ENCODE results near the gene IFNA2.
"Not testable (repeated sequence)": the region's sequence is repeated elsewhere in the genome, so short reads cannot be mapped to it uniquely, and the experiment has no call there.

The IFNA2 gene

DNA sequence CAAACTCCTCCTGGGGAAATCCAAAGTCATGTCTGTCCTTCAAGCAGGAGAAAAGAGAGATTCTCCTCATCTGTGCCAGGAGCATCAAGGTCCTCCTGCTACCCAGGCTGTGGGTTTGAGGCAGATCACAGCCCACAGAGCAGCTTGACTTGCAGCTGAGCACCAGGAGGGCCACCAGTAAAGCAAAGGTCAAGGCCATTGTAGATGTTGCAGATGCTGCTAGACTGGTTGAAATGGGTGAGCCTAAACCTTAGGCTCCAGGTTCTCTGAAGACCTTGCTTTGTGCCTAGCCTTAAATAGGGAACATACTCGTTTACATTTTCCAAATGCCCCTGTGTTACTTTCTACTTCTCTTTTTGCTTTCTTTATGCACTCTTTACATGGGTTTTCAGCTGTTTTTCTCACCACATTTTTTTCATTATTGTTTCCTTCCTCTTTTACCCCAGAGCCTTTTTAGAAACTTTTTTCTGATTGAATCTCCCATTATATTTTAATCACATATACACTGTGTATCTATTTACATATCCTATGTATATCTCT lies at the start of gene IFNA2:
IFNA2 (minus strand) TSS at position 268 of the 540 bp plus-strand sequence; CDS start at position 199, 69 bp downstream.
- Mint-ChIP-seq H3K4me3 (no peak within 1 kb of the TSS), H3K36me3 (ENCODE audit: low read depth) (no peaks in the 10 kb centered on the region), H3K27ac (no peak within 1 kb of the TSS), H3K9me3 (no peaks in the 10 kb centered on the region), H3K27me3 (ENCODE audit: low read depth) (peaks cover 62% of the 10 kb centered on the region), H3K4me1 (ENCODE audit: low read depth) (peaks cover 17% of the 10 kb centered on the region)
- no peak for DNase-seq (ENCODE audit: low spot score)

DNA sequence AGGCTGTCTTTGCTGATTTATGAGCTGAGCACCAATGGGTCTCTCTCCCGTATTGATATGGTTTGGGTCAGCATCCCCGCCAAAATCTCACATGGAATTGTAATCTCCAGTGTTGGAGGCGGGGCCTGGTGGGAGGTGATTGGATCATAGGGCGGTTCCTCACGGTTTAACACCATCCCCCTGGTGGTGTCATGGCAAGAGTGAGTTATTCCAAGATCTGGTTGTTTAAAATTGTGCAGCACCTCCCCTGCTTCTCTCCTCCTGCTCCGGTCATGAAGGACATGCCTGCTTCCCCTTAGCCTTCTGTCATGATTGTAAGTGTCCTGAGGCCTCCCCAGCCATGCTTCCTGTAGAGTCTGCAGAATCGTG lies 49.8 kb upstream of the IFNA2 start:
- H3K27me3 Mint-ChIP-seq (ENCODE audit: low read depth) = peaks cover 41% of the 10 kb centered on the region
- DNase-seq (ENCODE audit: low spot score); H3K9me3 Mint-ChIP-seq; H3K4me3 Mint-ChIP-seq; H3K27ac Mint-ChIP-seq; H3K4me1 Mint-ChIP-seq (ENCODE audit: low read depth); H3K36me3 Mint-ChIP-seq (ENCODE audit: low read depth): not testable (repeated sequence)

DNA sequence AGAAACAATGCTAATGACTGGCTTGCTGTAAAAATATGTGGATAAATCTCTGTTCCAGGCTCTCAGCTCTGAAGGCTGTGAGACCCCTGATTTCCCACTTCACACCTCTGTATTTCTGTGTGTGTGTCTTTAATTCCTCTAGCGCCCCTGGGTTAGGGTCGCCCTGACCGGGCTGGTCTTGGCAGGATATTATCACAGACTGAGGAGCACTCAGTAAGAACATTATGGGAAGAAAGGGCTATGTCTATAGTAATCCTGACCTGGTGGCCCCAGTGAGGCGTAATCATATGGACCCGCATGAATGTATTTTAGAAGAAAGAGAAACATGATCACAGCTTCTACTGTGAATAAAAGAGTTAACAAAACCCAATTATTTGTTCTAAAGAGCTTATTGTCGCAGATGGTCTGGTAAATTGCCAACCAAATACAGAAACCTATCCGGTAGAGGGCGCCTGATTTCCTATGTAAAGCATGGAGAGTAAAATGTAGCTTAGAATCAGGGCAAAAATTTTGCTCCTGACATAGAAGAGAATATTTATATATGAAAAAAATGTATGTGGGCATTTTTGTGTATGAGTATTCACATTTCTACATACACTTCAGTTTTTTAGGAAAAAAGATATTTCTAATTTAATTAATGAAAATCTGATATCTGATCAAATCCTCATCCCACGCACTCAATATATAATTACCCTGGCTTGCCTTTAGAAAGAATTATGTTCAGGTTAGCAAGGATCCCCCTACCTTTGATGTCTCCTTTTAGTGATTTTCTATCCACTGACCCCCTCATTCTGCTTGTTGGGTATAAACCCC lies 49.2 kb upstream of the IFNA2 start:
- Mint-ChIP-seq H3K27ac (no peak overlapping the region), H3K4me1 (ENCODE audit: low read depth) (no peaks in the 10 kb centered on the region), H3K36me3 (ENCODE audit: low read depth) (no peaks in the 10 kb centered on the region), H3K27me3 (ENCODE audit: low read depth) (peaks cover 47% of the 10 kb centered on the region), H3K9me3 (no peaks in the 10 kb centered on the region), H3K4me3 (no peak overlapping the region)
- no peak for DNase-seq (ENCODE audit: low spot score)

DNA sequence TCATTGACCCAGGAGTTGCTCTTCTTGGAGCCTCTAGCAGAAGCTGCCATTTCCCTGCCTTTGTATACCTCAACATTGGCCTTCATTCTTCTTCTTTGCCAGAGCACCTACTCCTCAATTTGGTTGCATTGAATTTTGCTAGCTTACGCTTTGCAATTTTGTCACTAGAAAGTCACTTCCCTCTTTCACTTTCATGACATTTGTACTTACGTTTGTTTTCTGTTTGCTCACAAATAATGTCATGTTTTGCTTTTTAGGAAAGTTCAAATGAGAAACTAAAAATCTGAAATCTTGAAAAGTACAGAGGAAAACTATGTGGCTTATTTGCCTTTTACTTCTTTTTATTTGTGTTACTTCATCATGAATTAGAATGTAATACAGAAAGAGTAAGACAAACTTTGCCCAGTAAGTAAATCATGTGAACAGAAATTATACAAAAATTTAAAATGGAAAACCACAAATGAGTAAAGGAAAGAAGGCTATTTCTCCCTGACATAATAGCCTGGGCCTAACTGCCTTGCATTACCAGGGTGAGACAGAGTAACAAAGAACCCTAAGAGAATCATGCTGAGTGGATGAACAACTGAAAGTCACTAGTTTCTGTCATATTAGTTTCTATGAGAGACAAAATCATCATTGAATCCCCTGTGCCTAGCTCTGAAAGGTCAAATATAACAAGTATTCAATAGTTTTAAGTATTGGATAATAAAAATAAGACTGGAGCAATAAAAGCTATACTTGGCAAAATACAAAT lies 47.7 kb upstream of the IFNA2 start:
- H3K9me3 Mint-ChIP-seq = no peaks in the 10 kb centered on the region
- H3K4me3 Mint-ChIP-seq = no peak overlapping the region
- no peaks in the 10 kb centered on the region for H3K36me3 Mint-ChIP-seq (ENCODE audit: low read depth)
- H3K4me1 Mint-ChIP-seq (ENCODE audit: low read depth) = no peaks in the 10 kb centered on the region
- peaks cover 60% of the 10 kb centered on the region for H3K27me3 Mint-ChIP-seq (ENCODE audit: low read depth)
- no peak for DNase-seq (ENCODE audit: low spot score)
- no peak overlapping the region for H3K27ac Mint-ChIP-seq

DNA sequence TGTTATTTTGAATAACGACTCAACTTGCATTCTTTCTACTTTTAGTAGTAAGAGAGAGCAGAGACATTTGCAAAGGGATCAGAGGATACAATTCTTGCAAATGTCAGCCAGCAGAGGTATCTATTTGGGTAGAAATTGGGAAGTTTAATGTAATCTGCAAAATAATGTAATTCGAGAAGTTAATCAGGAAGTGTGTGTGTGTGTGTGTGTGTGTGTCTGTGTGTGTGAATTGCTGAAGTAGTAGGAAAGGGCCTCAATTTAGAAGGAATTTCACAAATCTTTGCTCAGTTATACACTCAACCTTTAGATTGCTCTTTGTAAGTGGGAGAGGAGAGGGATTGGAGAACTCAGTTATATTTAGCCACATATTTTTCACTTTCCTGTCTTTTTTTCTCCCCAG lies 44.0 kb upstream of the IFNA2 start:
- no peaks in the 10 kb centered on the region for H3K36me3 Mint-ChIP-seq (ENCODE audit: low read depth)
- H3K27me3 Mint-ChIP-seq (ENCODE audit: low read depth) = peaks cover 73% of the 10 kb centered on the region
- no peak for DNase-seq (ENCODE audit: low spot score)
- H3K9me3 Mint-ChIP-seq = no peaks in the 10 kb centered on the region
- no peak overlapping the region for H3K27ac Mint-ChIP-seq
- no peaks in the 10 kb centered on the region for H3K4me1 Mint-ChIP-seq (ENCODE audit: low read depth)
- H3K4me3 Mint-ChIP-seq = no peak overlapping the region

DNA sequence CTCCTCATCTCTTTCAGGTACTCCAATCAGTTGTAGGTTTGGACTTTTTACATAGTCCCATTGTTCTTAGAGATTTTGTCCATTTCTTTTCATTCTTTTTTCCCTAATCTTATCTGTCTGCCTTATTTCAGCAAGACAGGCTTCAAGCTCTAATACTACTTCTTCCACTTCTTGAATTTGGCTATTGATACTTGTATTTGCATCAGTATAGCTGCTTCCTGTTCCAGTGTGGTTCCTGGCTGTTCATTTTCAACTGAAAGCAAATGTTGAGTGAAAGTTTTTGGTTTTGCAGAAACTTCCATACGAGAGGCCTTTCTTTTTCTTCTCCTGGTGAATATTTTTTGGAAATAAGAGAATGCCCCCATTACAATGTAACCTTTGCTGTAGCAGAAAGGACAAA lies 43.0 kb upstream of the IFNA2 start:
- DNase-seq (ENCODE audit: low spot score) = no peak
- Mint-ChIP-seq H3K36me3 (ENCODE audit: low read depth) (no peaks in the 10 kb centered on the region), H3K4me1 (ENCODE audit: low read depth) (no peaks in the 10 kb centered on the region), H3K4me3 (no peak overlapping the region), H3K9me3 (no peaks in the 10 kb centered on the region), H3K27me3 (ENCODE audit: low read depth) (peaks cover 69% of the 10 kb centered on the region), H3K27ac (no peak overlapping the region)

DNA sequence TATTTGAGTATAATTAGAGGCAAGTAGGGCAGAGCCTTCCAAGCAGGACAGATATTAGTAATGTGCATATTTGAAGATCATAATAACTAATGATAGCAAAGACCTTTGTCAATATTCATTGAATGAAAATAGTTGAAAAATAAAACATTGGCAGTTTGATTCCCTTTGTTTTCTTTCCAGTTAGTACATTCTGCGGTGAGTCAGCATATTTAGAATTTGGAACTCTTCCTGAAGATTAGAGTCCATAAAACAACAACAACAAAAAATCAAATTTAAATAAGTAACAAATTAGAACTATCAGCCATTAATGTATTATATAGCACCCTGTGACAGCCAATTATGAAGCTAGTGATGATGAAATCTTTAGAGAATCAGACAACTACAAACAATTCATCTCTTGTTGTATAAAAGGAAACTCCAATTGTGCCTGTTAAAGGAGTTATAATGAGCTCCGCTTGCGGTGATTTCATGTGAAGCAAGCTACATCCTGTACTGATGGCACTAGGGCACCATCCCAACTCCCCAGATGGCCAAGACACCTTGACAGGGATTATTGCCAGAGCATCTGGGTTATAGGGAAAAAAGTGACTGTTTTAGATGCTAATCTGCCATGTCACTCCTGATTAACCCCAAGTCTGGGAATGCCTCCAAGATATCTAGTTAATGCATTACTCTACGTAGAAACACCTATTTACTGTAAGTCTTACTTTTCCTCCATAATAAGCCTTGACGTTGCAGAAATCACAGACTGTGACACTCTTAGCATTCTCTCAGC lies 30.5 kb upstream of the IFNA2 start:
- Mint-ChIP-seq H3K9me3 (no peaks in the 10 kb centered on the region), H3K27ac (no peak overlapping the region), H3K36me3 (ENCODE audit: low read depth) (no peaks in the 10 kb centered on the region), H3K27me3 (ENCODE audit: low read depth) (peaks cover 26% of the 10 kb centered on the region), H3K4me1 (ENCODE audit: low read depth) (no peaks in the 10 kb centered on the region), H3K4me3 (no peak overlapping the region)
- no peak for DNase-seq (ENCODE audit: low spot score)

DNA sequence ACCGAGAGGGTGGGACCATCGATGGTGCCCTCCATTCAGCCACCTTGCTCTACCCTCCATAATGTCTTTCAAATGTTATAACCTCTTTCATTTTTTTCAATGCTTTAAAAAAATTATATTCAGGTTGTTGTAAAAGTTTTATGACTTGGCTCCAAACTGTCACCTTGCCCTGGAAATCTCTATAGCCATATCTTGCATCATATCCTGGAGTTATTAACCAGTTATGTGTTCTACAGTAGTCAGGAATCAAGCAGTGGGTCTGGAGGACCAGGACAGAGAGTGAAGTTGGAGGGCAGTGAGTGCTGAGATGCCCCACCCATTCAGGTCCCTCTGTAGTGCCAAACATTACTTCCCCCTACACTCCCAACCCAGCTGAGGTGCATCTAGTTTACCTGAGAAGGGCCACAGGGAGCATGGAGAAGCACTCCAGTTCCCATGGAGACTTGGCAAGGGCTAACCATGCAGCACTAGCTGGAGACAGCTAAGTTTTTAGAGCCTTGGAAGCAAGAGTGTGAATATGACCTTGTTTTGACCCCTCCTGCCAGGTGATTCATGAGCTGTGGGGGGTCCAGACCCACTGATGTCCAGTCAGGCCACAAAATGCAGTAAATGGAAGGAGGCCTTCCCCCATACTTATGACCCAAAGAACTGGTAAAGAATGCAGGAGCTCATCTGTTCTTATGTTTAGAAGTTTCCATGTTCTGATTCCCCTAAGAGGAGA lies 29.2 kb upstream of the IFNA2 start:
- Mint-ChIP-seq H3K4me1 (ENCODE audit: low read depth) (no peaks in the 10 kb centered on the region), H3K4me3 (no peak overlapping the region), H3K9me3 (no peaks in the 10 kb centered on the region), H3K36me3 (ENCODE audit: low read depth) (no peaks in the 10 kb centered on the region), H3K27ac (no peak overlapping the region), H3K27me3 (ENCODE audit: low read depth) (peaks cover 33% of the 10 kb centered on the region)
- no peak for DNase-seq (ENCODE audit: low spot score)

DNA sequence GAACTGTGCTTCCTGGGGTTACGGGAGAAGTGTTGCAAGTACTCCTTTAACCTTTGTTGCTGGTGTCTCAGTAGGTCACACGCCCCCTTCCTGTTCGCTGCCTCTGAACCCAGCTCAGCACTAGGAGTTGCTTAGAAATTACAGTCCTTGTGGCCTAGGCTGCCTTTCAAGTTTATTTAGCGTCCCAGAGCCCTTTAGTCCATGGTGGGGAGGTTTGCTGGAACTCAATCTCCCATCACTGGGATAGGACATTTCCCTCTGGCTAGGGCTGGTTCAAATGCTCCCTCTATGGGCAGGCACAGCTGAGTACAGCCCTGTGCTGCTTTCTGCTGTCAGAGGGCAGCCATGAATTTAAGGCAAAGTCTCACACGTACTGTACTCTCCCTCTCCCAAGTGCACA lies 28.4 kb upstream of the IFNA2 start:
- no peaks in the 10 kb centered on the region for H3K9me3 Mint-ChIP-seq
- H3K36me3 Mint-ChIP-seq (ENCODE audit: low read depth) = no peaks in the 10 kb centered on the region
- no peaks in the 10 kb centered on the region for H3K4me1 Mint-ChIP-seq (ENCODE audit: low read depth)
- no peak overlapping the region for H3K4me3 Mint-ChIP-seq
- H3K27ac Mint-ChIP-seq = no peak overlapping the region
- H3K27me3 Mint-ChIP-seq (ENCODE audit: low read depth) = peaks cover 31% of the 10 kb centered on the region
- no peak for DNase-seq (ENCODE audit: low spot score)

DNA sequence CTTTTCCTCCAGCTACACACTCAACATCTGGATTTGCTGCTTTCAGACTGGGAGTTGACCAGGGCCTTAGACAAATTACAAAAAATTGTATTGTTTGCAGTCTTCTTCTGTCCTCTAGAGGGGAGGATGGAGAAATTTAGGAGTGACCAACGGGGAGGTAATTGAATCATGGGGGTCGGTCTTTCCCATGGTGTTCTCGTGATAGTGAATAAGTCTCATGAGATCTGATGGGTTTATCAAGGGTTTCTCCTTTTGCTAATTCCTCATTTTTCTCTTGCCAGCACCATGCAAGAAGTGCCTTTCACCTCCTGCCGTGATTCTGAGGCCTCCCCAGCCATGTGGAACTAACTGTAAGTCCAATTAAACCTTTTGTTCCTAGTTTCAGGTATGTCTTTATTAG lies 28.0 kb upstream of the IFNA2 start:
- H3K27me3 Mint-ChIP-seq (ENCODE audit: low read depth) = peaks cover 31% of the 10 kb centered on the region
- no peaks in the 10 kb centered on the region for H3K4me1 Mint-ChIP-seq (ENCODE audit: low read depth)
- no peak overlapping the region for H3K4me3 Mint-ChIP-seq
- DNase-seq (ENCODE audit: low spot score) = no peak
- no peaks in the 10 kb centered on the region for H3K9me3 Mint-ChIP-seq
- no peak overlapping the region for H3K27ac Mint-ChIP-seq
- H3K36me3 Mint-ChIP-seq (ENCODE audit: low read depth) = no peaks in the 10 kb centered on the region

DNA sequence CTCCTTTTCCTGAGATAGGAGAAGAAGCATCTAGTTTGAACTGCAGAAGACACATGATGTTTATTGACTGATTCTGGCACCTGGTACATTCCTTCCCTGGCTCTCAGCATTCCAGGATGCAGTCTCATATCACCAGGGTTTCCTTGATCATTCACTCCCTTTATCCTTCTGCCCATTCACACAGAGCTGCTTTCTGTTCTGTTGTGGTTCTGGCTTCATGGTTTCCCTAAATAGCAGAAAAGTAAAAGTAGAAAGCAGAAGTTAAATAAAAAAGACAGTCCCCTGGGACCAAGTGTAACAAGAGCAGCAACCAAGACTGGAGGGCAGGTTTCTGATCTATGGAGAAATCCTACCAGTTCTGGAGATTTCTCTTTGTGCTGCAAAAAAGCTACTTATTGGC lies 26.9 kb upstream of the IFNA2 start:
- Mint-ChIP-seq H3K9me3 (no peaks in the 10 kb centered on the region), H3K27me3 (ENCODE audit: low read depth) (peaks cover 36% of the 10 kb centered on the region), H3K4me3 (no peak overlapping the region), H3K36me3 (ENCODE audit: low read depth) (no peaks in the 10 kb centered on the region), H3K27ac (no peak overlapping the region), H3K4me1 (ENCODE audit: low read depth) (no peaks in the 10 kb centered on the region)
- DNase-seq (ENCODE audit: low spot score) = no peak

DNA sequence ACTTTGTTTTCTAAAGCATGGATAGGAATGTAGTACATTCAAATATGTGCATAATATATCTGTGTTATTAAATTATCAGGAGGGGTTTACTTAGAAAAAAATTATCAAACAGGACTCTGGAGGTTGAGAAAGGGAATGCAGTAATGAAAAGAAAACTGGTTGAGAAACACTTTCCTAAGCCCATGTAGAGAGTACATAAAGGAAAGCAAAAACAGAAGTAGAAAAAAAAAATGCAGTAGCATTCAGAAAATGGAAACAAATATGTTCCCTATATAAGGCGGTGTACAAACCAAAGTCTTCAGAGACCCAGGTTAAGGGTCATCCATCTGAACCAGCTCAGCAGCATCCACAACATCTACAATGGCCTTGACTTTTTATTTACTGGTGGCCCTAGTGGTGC lies 23.6 kb upstream of the IFNA2 start, which contains the start of gene IFNA8:
IFNA8 (plus strand) TSS at position 301 of the 400 bp plus-strand sequence; CDS start at position 361, 60 bp downstream.
- Mint-ChIP-seq H3K27me3 (ENCODE audit: low read depth) (peaks cover 55% of the 10 kb centered on the region), H3K9me3 (no peaks in the 10 kb centered on the region), H3K4me1 (ENCODE audit: low read depth) (no peaks in the 10 kb centered on the region), H3K4me3 (no peak within 1 kb of the TSS), H3K27ac (no peak within 1 kb of the TSS), H3K36me3 (ENCODE audit: low read depth) (no peaks in the 10 kb centered on the region)
- DNase-seq (ENCODE audit: low spot score) = no peak

DNA sequence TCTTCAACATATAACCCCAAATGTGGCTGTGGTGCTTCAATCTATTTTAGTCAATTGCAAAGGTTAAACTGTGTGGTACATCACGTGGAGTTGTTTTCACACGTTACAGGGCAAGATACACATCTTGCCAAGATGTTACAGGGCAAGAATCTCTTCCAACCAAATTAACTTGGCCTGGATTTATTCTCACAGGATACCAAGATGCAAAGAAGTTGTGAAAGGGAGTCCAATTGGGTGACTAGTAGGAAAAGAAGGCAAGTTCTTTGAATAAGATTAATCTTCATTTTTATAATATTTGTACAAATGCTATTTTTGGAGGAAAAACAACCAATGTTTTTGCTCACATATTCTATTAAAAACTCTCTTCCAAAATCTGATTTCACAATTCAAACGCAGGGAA lies 18.9 kb upstream of the IFNA2 start:
- Mint-ChIP-seq H3K4me1 (ENCODE audit: low read depth) (peaks cover 4% of the 10 kb centered on the region), H3K27ac (no peak overlapping the region), H3K36me3 (ENCODE audit: low read depth) (no peaks in the 10 kb centered on the region), H3K9me3 (no peaks in the 10 kb centered on the region), H3K4me3 (no peak overlapping the region), H3K27me3 (ENCODE audit: low read depth) (peaks cover 68% of the 10 kb centered on the region)
- DNase-seq (ENCODE audit: low spot score) = no peak
